ENCODE data around the gene ARV1.

Gene ARV1

DNA sequence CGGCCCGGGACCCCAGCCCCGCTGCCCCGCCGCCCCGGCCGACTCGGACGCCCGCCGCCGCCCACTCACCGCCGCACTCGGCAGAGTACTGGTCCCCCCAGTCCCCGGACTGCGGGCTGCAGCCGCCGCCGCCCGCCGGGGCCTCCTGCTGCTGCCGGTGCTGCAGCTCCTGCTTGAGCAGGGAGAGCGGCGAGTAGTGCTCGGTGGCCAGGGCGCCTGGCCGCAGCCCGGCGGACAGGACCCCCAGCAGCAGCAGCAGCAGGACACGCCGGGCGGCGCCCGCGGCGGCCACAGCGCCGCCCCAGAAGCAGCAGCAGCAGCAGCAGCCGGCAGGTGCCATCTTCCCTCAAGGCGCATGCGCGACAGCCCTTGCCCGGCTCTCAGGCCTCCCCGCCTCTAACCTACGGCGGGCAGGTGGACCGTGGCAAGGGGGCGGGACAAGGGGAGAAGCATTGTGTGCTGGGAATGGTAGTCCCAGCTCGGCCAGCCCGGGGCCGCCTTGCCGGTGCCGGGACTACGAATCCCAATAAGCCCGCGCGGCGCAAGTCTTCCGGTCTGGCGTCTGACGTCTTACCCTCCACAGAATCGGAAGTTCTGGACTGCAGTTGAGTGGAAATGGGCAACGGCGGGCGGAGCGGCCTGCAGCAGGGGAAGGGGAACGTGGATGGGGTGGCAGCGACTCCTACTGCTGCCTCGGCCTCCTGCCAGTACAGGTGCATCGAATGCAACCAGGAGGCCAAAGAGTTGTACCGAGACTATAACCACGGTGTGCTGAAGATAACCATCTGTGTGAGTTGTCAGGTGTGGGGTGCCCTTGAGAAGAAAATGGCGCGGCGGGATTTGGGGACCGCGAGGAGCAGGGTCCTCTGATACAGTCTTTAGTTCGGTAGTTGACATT is at the start of gene ARV1, which contains the start of gene TTC13:
Gene ARV1, plus strand, starts transcription at position 604 of the 898 bp plus-strand sequence. Its CDS starts 12 bp downstream, at position 616.
Gene TTC13, minus strand, starts transcription at position 371 of the 898 bp plus-strand sequence. Its CDS starts 31 bp downstream, at position 340.
- peak; percentile 90 for DNase-seq (ENCODE audit: low read depth, low spot score)

DNA sequence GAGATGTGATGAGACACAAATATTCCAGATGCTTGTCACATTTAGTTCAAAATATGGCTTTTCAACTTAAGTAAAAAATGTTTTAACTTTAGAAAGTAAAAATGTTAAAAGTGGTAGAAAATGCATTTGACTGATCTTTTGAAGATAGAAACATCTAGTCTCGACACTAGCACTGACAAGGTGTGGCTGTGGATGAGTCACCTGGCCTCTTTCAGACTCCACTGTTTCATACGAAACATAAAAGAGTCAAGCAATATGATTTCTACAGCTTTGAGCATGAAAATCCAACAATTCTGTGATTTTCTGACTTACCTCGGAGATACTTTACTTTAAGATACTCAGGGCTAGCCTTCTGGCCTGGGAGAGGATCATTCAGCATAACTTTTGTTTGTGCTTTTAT is 47.9 kb upstream of the ARV1 start:
- DNase-seq (ENCODE audit: low read depth, low spot score): no peak

DNA sequence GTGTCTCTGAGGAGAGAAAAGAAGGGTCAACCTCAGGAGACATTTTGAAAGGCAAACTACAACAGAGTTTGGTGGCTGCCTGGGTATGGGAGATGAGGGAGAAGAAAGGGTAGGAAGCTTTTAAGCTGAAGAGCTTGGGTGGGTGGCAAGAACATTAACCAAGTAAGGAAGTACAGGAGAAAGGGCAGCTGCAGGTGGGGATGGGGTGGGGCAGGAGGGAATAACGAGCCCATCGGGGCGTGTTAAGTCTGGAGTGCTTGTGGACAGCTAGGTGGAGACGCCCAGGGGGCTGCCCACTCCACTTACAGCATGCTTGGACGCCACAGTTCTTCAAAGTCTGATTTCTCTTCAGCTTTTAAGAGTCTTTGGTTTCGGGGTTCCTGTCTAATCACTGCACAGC is 43.0 kb upstream of the ARV1 start:
- no peak for DNase-seq (ENCODE audit: low read depth, low spot score)

DNA sequence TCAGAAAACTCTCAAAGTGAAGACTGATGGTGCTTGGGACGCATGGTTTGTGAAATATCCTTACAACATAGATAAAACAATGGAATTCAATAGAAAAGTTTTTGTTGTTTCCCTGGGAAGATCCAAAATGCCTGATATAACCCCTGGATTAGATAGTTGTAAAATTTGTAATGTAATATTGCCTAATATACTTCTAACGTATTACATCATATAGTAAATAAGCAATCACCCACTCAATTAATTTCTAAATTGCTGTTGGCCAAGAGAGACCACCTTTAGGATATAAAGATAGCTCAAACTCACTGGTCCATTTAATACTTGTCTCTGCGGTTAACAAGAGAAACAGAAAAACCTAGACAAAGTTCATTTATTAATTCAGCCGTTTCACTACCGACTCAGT is 42.4 kb upstream of the ARV1 start:
- no peak for DNase-seq (ENCODE audit: low read depth, low spot score)

DNA sequence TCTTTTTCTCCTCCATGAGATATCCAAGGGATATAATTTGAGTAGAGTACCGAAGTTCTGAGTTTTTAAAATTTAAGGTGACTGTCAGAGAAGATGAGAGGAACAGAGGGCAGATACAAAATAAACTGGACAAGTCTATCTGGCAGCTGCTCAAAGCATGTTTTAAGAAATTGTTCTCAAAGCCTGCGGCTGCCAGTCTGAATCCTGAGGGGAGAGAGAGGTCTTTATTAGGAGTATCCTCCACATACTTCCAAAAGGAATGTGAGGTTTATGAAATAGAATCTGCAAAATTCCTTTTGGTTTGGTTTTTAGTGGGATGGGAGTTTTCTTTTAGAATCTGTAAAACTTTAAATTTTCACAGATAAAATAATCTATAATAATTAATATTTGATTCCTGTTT is 41.5 kb upstream of the ARV1 start:
- no peak for DNase-seq (ENCODE audit: low read depth, low spot score)

DNA sequence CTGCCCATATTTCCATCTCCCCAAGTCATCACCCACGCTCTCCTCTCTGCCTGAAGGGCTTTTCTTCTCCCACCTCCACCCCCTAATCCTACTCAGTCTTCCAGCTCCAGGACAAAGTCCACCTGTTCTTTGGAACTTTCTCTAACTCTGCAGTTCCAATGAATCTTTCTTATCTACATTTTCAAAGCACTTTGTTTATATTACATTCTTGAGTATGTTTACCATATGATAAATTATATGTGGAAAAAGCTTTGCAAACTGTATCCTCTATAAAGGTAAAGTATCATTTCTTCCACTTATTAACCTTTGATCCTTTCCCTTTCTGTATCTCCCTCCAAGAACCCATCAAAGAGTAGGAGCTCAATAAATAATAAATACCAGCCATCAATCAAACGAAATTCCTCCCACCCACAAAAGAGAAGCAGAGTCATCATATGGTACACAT is 39.9 kb upstream of the ARV1 start:
- no peak for DNase-seq (ENCODE audit: low read depth, low spot score)

DNA sequence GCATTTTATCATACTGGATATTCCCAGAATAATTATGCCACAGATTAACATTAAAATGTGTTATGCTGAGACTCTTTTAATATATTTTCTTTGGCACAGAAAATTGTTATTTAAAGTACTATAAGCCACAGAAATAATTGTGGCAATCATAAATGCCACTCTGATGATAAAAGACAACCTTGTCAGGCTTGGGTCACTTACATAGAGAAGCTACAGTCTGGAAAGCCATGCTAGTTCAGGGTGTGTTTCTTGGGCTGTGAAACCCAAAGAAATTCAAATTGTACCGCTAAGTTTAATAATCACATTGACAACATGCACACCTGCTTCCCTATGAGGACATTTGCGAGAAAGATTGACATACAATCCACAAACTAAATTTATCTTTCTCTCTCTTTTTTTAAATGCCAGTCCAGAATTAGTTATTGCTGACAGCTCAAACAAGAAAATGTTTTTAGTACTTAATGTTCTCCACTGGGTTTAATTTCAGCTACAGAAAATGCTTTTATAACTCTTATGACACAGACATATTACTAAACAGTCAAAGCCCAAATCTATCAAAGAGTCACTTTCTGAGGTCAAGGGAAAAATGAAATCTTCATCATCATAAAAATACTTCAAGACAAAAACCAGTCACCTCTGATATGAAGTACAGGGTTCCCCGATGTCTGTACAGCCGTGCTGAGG is 38.9 kb upstream of the ARV1 start:
- no peak for DNase-seq (ENCODE audit: low read depth, low spot score)

DNA sequence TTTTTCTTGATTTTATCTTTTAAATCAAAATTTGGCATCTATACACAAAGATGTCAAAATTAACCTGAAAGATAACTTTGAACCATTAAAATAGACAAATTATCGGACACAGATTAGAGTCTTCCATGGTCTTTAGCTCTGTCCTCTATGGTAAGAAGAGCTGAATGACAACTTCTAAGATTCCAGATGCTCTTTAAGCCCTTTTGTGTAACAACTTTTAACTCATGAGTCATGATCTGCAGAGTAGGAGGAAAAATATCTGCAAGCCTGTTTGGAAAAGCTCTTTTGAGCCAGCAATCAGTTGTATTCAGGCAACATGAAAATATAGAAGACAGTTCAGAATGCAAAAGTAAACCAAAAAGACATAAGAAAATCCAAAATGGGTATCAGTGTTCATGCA is 38.0 kb upstream of the ARV1 start:
- DNase-seq (ENCODE audit: low read depth, low spot score): no peak

DNA sequence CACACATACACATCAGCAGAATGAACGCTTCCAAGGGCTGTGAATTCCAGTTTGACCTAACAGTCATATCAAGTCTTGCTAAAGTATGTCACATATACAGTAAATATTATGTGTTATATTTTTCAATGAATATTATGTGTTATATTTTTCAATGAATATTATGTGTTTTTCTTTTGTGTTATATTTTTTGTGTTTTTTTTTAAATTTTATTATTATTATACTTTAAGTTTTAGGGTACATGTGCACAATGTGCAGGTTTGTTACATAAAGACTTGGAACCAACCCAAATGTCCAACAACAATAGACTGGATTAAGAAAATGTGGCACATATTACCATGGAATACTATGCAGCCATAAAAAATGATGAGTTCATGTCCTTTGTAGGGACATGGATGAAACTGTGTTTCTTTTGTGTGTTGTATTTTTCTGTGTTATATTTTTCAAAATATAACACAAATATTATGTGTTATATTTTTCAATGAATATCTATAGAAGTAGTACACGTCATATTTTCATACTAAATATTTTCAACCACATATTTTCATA is 35.8 kb upstream of the ARV1 start:
- DNase-seq (ENCODE audit: low read depth, low spot score): no peak

DNA sequence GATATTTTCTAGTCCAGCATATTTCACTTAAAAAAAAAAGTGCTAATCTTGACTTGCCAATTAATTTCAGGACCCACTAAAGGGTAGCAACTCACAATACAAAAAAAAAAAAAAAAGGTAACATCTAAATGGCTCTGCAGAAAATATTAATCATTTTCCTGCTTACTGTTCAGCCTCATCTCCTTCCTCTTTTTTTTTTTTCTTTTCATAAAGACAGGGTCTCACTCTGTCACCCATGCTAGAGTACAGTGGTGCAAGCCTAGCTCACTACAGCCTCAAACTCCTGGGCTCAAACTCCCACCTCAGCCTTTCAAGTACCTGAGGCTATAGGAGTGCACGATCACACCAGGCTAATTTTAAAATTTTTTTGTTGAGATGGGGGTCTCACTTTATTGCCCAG is 30.6 kb upstream of the ARV1 start:
- DNase-seq (ENCODE audit: low read depth, low spot score): no peak

DNA sequence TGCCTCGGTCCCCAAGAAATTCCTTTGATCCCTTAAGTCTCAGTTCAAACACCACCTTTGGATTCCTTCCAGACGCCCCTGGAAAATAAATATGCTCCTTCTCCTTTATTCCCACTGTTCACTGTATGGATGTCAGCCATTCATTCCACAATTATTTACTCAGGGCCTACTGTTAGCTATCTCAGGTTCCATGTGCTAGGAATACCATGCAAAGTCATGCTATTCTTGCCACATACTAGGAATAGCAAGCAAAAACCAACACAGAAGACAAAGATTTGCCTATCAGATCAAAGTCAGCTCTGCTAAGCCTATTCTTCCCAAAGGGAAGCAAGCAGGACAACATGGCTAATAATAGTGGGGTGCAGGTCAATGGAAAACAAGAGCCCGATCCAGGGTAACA is 30.0 kb upstream of the ARV1 start:
- no peak for DNase-seq (ENCODE audit: low read depth, low spot score)

DNA sequence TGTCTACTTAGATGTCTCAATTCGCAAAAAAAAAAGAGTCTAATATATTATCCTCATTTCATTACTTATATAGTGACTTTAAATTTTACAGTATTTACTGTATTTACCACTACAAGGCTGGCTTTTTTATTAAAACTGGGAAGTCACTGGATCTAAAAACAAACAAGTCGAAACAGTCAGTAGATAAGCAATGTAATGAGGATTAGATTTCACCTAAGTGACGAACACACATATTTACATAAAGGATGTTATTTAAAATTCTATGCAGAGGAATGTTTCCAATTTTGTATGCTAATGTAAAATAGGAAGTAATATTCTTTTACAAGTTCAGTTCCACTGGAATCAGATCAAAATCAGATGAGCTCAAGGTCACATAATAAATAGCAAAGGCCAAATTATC is 28.5 kb upstream of the ARV1 start:
- DNase-seq (ENCODE audit: low read depth, low spot score): no peak

DNA sequence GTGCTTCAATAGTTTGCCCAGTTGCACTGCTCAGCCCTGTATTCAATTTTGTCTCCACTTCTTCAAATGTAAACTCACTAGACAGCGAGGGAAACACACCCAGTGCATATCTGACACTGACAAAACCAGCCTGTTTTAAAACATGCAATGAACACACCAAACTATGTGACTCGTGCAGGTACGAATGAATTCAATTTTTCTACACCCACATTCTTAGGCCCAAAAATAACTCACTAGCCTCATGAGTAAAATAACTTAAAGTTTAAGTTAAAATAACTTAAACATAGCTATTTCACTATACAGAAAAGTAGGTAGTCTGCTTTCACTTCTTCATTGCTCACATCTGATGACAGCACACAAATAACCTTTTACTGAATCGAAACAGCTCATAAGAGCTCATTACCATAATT is 21.3 kb upstream of the ARV1 start:
- DNase-seq (ENCODE audit: low read depth, low spot score): no peak

DNA sequence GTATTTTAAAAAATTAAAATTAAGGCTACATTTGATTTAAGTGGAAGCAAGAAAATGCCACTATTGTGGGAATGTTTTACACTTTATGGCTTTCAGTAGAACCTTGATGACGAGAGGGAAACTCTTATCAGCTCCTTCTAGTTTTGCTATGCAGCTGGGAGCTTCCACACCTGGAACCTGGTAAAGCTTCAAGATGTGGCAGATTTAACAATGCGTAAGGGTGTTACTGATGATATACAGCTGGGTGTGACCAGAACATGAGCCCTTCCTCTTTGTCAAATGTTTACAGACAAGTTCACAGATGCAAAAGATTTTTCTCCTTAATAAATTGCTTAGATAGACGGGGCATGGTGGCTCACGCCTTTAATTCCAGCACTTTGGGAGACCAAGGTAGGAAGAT is 20.5 kb upstream of the ARV1 start:
- DNase-seq (ENCODE audit: low read depth, low spot score): no peak

DNA sequence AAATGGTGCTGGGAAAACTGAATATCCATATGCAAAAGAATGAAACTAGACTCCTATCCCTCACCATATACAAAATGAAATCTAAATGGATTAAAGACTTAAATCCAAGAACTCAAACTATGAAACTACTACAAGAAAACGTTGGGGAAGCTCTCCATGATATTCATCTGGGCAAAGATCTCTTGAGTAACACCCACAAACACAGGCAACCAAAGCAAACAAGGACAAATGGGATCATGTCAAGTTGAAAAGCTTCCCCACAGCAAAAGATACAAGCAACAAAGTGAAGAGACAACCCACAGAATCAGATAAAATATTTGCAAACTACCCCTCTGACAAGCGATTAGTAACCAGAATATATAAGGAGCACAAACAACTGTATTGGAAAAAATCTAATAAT is 14.0 kb upstream of the ARV1 start:
- DNase-seq (ENCODE audit: low read depth, low spot score): no peak

DNA sequence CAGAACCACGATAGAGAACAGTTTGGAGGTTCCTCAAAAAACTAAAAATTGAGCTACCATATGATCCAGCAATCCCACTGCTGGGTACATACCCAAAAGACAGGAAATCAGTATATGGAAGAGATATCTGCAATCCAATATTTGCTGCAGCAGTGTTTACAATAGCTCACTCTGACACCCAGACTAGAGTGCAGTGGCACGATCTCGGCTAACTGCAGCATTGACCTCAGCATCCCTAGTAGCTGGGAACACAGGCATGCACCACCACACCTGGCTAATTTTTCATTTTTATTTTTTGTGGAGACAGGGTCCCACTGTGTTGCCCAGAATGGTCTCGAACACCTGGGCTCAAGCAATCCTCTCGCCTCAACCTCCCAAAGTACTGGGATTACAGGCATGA is 13.4 kb upstream of the ARV1 start:
- DNase-seq (ENCODE audit: low read depth, low spot score): no peak

DNA sequence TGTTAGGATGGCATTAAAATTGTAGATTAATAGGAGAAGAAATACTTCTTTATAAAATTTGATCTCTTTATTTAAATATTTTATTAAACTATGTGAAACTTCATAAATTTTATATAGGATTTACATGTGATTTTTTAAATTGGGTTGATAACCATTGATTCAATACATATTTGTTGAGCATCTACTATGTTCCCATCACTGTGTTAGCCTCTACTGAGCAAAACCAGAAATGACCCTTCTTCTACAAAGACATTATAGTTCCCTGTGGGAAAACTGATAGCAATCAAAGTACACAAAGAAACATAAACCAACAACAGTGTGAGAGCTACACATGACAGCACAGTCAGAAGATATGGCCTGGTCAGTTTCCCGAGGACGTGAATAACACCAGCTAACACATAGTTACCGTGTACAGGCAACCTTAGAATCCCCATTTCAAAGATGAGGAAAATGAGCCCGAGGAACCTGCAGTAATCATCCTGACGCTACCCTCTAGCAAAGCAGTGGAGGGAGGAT is 12.5 kb upstream of the ARV1 start:
- no peak for DNase-seq (ENCODE audit: low read depth, low spot score)

DNA sequence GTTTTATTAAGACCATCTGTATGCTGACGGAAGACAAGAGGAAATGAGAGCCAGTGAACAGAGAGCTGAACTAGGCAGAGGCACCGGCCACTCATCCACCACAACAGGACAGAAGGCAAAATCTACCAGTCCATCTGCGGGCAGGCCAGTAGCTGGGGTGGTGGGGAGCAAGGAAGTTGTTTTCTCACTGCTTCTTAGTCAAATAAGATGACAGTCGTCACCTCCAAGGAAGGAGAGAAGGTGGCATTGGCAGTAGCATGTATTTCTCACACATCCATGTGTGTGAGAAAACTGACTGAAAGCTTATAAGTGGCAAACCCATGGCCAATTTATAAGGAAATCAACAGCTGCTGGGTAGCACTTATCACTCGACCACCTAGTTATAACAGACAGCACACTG is 8.5 kb upstream of the ARV1 start:
- no peak for DNase-seq (ENCODE audit: low read depth, low spot score)

DNA sequence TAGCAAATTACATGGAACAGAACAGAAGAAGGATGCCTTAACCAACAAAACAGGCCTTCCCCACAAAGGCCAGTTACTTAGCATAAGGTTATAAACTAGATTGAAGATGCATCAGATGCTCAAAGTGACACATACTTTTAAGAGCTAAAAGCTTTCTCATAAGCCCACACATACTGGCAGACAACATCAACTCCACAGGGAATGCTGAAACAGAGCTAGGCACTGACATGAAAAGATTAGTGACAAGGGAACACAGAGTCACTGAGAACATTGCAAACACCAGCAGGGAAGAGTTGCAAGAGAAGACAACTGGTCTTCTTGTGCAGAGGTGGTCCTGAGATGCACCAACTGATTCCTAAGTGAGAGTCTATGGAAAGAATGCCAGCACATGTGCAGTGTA is 7.1 kb upstream of the ARV1 start:
- DNase-seq (ENCODE audit: low read depth, low spot score): no peak

DNA sequence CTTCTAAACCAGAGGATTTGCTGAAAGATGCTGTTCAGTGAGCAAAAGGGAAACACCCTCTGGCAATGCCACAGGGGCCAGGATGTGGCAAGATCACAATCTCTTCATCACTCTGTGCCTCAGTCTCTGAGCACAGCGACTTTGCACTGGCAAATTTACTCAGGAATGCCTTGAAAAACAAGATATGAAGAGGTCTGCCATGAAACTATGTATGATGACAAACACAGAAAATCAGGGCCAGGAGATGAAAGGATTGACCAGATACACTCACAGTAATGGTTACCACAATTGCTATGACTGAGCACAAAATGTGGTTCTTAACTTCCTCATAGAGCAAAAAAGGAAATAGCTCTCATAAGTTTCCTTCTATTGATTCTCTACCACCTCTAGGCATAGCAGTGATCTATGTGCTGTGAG is 6.0 kb upstream of the ARV1 start:
- no peak for DNase-seq (ENCODE audit: low read depth, low spot score)

DNA sequence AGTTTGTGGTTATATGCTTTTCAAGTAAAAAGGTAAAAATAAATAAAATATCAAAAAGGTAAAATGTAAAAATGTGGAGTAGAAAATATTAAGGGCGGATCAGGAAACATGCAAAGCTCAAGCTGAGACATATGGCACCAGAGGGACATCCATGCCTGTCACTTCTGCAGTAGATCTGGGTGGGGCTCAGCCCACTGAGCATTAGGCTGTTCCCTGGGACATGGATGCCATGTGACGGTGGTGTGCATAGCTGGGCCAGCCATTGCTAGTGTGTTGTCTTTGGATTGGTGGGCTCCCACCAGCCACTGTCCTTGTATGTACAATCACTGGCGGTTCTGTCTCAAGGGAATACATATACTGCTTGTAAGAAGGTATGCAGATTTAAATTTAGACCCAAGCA is 3.3 kb upstream of the ARV1 start:
- DNase-seq (ENCODE audit: low read depth, low spot score): no peak

DNA sequence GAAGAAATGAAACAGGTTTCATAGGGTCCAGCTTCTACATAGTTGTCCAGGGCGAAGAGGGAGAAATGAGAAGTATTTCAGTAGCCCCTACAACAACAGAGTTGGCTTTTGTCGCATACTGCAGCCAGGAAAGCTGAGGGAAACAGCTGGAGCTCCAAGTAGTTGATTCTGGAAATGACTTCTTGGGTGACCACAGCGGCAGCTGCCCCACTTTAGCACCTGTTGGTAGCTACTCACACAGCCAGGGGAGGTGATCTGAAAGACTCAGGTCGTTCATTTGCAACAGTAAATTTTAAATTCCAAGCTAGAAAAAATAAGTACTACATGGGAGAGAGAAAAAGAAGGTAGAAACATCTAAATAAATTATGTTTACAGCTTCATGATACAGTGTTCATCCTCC is 2.5 kb upstream of the ARV1 start:
- no peak for DNase-seq (ENCODE audit: low read depth, low spot score)

All from iPS DF 19.7 (cell line).